ENCODE data around the gene ARHGAP24.

Gene ARHGAP24

DNA sequence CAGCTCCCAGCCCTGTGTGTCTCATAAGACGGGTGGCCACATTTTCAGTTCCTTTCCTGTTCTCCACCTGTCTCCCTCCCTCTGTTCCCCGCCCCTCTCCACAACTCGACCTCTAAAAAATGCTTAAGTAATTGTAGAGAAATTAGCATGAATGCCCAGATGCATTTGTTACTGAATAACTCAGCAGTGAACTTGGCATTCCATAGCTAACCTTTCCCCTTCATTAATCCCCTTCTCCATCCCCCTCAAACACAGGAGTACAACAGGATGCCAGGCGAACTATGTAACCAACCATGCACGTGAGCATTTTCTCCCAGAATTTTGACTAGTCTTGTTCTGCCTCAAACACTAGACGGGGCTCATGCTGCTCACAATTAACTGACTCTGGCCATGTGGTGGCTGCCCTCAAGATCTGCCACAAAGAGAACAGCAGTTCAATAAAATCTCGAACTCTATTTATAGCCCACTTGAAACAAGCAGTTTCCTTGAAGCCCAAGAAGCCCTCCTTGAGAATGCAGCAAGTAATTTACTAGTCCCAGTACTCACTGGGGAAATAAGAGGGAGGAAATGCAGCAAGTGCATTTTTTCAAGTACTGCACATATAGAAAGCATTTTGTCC, 351.2 kb downstream of the ARHGAP24 start:
- TF ChIP-seq TAF1 (IDR thresholded peaks at IDR 0.05; ENCODE audit: borderline replicate concordance, insufficient read depth, low read length) (no peak), SIN3A (IDR thresholded peaks at IDR 0.05; ENCODE audit: borderline replicate concordance, insufficient read depth, low read length) (0 out of 2 replicates have a peak, but pooled peaks have one; percentile 21)

DNA sequence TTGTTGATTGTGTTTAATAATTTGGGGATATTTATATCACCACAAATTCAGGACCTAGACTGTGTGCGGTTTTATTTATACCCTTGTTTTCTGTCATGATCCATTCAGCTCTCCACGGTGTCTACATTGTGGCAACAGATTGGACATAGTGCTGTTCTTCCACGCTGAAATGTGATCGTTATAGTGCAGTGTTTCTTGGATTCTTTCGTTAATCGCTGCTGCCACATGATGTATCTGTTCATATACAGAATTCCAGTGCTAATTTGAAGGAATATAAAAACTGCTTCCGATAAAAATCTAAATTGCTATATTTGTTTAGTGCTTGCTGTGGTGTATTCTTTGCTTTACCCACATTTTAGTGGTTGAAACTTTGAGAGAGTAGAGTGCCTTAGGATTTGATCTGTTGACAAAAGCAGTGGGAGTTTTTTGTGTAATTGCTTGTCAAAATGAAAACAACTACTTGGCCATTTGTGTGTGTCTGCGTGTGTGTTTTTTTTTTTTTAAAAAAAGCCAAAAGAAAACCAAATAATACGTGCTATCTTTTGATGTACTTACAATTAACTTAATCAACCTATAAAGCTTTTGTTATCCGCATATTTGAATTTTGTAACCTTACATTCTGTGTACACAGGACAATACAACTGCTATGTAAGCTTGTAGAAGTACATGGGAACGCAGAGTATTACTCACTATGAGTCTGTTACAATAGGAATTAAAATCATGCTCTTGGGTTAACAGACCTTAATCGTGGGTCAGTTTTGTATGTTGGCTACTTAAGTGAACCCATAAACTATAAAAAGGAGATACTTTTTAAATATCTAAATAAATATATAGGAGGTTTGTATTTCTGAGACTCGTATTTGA, 353.3 kb downstream of the ARHGAP24 start:
- no peak for TF ChIP-seq TAF1 (IDR thresholded peaks at IDR 0.05; ENCODE audit: borderline replicate concordance, insufficient read depth, low read length)
- no peak for TF ChIP-seq SIN3A (IDR thresholded peaks at IDR 0.05; ENCODE audit: borderline replicate concordance, insufficient read depth, low read length)
- no peak for TF ChIP-seq REST (IDR thresholded peaks at IDR 0.05; ENCODE audit: insufficient read depth in 1 of 2, low read depth in 2 of 2, low read length in 2 of 2)
- TF ChIP-seq POLR2AphosphoS5 (IDR thresholded peaks at IDR 0.05; ENCODE audit: low read depth, low read length): no peak
- TF ChIP-seq FOXP2 (optimal IDR thresholded peaks at IDR 0.05; ENCODE audit: borderline replicate concordance, extremely low read depth, extremely low read length, insufficient read depth): no peak

DNA sequence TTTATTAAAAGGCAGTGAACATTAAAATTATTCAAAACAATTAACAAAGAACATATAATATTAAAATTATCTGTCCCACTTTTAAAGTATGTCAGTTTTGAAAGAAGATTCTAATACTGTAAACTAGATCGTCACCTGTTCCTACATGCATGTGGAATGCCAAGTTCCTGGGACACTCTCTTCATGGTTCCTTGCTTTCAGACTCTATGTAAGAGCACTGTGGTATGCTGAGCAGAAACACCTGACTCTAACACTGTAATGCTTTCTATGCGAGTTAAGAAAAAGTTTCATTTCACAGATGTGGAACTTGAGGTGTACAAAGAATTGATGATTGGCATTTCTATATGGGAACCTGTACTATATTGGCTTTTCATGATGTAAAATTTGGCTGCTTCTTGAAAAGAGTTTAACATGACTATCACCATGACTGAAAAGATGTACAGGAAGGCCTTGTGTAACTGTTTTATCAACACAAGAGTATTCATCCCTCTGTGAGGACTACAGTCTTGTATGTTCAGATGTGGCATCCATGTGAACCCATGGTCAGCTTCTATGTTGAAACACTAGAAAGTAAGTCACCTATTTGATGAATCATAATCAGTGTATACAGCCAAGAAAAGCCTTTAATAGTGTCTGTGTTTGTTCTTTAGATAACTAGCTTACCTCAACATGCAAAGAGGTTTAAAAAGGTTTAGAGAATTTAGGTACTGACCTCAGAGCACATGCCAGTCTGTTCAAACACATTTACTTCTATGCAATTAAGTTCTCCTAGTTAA, 354.5 kb downstream of the ARHGAP24 start:
- no peak for TF ChIP-seq SIN3A (IDR thresholded peaks at IDR 0.05; ENCODE audit: borderline replicate concordance, insufficient read depth, low read length)
- no peak for TF ChIP-seq FOXP2 (optimal IDR thresholded peaks at IDR 0.05; ENCODE audit: borderline replicate concordance, extremely low read depth, extremely low read length, insufficient read depth)
- TF ChIP-seq POLR2AphosphoS5 (IDR thresholded peaks at IDR 0.05; ENCODE audit: low read depth, low read length): no peak
- no peak for TF ChIP-seq REST (IDR thresholded peaks at IDR 0.05; ENCODE audit: insufficient read depth in 1 of 2, low read depth in 2 of 2, low read length in 2 of 2)
- no peak for TF ChIP-seq TAF1 (IDR thresholded peaks at IDR 0.05; ENCODE audit: borderline replicate concordance, insufficient read depth, low read length)

- TF ChIP-seq POLR2AphosphoS5 (IDR thresholded peaks at IDR 0.05; ENCODE audit: low read depth, low read length) (no peak), TAF1 (IDR thresholded peaks at IDR 0.05; ENCODE audit: borderline replicate concordance, insufficient read depth, low read length) (no peak), SIN3A (IDR thresholded peaks at IDR 0.05; ENCODE audit: borderline replicate concordance, insufficient read depth, low read length) (no peak), REST (IDR thresholded peaks at IDR 0.05; ENCODE audit: insufficient read depth in 1 of 2, low read depth in 2 of 2, low read length in 2 of 2) (no peak), FOXP2 (optimal IDR thresholded peaks at IDR 0.05; ENCODE audit: borderline replicate concordance, extremely low read depth, extremely low read length, insufficient read depth) (no peak)
Measured at GRCh38 chr4:85831647-85832046, 356.7 kb downstream of the ARHGAP24 start.

DNA sequence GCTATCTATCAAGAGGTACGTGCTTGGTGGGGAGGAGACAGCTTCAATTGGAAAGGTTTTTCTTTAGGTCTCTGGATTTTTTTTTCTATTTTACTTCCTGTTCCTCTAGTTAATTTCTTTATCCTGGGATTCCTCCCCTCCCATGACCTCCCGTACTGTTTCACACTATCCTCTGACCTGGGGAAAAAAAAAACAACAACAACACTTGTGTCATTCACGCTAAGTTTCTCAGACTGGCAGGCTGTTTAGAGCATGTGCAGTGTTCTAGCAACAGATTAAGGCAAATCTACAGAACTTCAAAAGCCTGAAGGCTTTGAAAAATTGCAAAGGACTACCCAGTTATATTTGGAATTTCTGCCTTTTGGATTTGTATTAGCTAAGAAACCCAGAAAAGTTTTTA, 358.4 kb downstream of the ARHGAP24 start:
- TF ChIP-seq POLR2AphosphoS5 (IDR thresholded peaks at IDR 0.05; ENCODE audit: low read depth, low read length) (no peak), FOXP2 (optimal IDR thresholded peaks at IDR 0.05; ENCODE audit: borderline replicate concordance, extremely low read depth, extremely low read length, insufficient read depth) (no peak), REST (IDR thresholded peaks at IDR 0.05; ENCODE audit: insufficient read depth in 1 of 2, low read depth in 2 of 2, low read length in 2 of 2) (no peak), TAF1 (IDR thresholded peaks at IDR 0.05; ENCODE audit: borderline replicate concordance, insufficient read depth, low read length) (no peak), SIN3A (IDR thresholded peaks at IDR 0.05; ENCODE audit: borderline replicate concordance, insufficient read depth, low read length) (no peak)
